Transverse colon (tissue), 4 donors: ENCODE results near the gene SULT1A1.

Experiments
- CTCF ChIP-seq, 5 experiments: fragments of 200-600 bp in 3 of 5; fragments of 450-650 bp in 2 of 5; sonication (generic) in 3 of 5; IDR thresholded peaks; 1 replicate in 2 of 5; 2 replicates in 3 of 5; pipeline ENCODE4 v1.5.1; 2016 to 2017; ENCODE audit warnings: antibody characterized with exemption in 5 of 5, inconsistent platforms in 3 of 5, mild to moderate bottlenecking in 2 of 5, moderate library complexity in 1 of 5
- EP300 ChIP-seq: sonication (generic); formaldehyde crosslinking; IDR thresholded peaks from one replicate; pipeline ENCODE4 v1.6.1; 2017; ENCODE audit warnings: antibody characterized with exemption, low read depth
- POLR2A ChIP-seq: fragments of 450-650 bp; IDR thresholded peaks from one replicate; pipeline ENCODE4 v1.6.1; 2016; ENCODE audit warnings: antibody characterized with exemption, mild to moderate bottlenecking, moderate library complexity
- POLR2AphosphoS5 ChIP-seq, 3 donors: sonication (generic); formaldehyde crosslinking; IDR thresholded peaks; one replicate each; pipeline ENCODE4 v1.6.1; 2016; ENCODE audit warnings: antibody characterized with exemption in 3 of 3

DNA sequence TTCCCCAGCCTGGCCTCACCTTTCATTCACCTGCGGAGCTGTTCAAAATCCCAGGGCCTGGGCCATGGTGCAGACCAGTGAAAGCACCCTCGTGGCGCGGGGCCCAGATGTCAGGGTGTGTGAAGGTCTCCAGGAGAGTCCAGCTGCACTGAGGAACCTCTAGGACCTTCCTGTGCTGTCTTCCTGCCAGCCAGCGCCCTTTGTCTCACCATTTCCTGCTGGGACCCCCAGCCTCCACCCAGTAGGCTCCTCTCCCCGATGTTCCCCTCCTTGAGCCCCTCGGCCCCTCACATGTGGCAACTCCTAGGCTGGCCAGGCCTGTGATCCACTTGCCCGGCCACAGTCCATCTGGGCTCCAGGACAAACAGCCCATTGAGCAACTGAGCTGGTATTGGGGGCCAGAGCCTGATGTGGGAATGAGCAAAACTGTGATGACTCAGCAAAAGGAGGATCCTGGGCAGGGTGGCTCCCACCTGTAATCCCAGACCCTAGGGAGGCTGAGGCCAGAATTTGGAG is 13.7 kb downstream of the SULT1A1 start:
- TF ChIP-seq CTCF (IDR thresholded peaks at IDR 0.05) (no peak), EP300 (no peak), POLR2A (no peak), POLR2AphosphoS5 (IDR thresholded peaks at IDR 0.05) (no peak)
